Kidney epithelial cell (primary cell): ENCODE data around the gene SYNJ2. TPM values are rescaled to one million over a fixed set of nuclear protein-coding genes. Genes with fewer than 3 reads are reported as not detected.

Experiments
- DNase-seq: peaks from one replicate; pipeline ENCODE4 v3.0.0-alpha.2; 2010; ENCODE audit warnings: low read depth
- H3K27me3 ChIP-seq: 2 replicates; pipeline ENCODE4 v1.6.0; 2011; ENCODE audit warnings: low read length; ENCODE audit not compliant: control insufficient read depth, insufficient read depth
- H3K36me3 ChIP-seq: 2 replicates; pipeline ENCODE4 v1.5.1; 2011; ENCODE audit warnings: low read length; ENCODE audit not compliant: control insufficient read depth, insufficient read depth
- H3K4me3 ChIP-seq: 2 replicates; pipeline ENCODE4 v1.5.1; 2011; ENCODE audit warnings: low read depth, mild to moderate bottlenecking, control low read depth, low read length
- total RNA-seq: library from RNA; depleted of rRNA; stranded (reverse); fragments of >200 nt; gene quantifications from 2 replicates; pipeline ENCODE4 v1.2.3, GENCODE V29; 2015
- TF ChIP-seq, protein P1 (sequence below): IDR thresholded peaks from 2 replicates; pipeline ENCODE4 v1.5.1; 2011; ENCODE audit warnings: mild to moderate bottlenecking, moderate library complexity, low read length, control low read depth, inconsistent platforms; ENCODE audit not compliant: insufficient read depth, poor library complexity, severe bottlenecking

The SYNJ2 gene
- total RNA-seq, 1 donor from 2014 or later, result 14.3 TPM

- DNase-seq, result no peak
- Histone ChIP-seq H3K36me3 (peaks cover 2% of the 10 kb centered on the region), H3K27me3 (no peaks in the 10 kb centered on the region), H3K4me3 (no peak overlapping the region)
- TF ChIP-seq, protein P1, sequence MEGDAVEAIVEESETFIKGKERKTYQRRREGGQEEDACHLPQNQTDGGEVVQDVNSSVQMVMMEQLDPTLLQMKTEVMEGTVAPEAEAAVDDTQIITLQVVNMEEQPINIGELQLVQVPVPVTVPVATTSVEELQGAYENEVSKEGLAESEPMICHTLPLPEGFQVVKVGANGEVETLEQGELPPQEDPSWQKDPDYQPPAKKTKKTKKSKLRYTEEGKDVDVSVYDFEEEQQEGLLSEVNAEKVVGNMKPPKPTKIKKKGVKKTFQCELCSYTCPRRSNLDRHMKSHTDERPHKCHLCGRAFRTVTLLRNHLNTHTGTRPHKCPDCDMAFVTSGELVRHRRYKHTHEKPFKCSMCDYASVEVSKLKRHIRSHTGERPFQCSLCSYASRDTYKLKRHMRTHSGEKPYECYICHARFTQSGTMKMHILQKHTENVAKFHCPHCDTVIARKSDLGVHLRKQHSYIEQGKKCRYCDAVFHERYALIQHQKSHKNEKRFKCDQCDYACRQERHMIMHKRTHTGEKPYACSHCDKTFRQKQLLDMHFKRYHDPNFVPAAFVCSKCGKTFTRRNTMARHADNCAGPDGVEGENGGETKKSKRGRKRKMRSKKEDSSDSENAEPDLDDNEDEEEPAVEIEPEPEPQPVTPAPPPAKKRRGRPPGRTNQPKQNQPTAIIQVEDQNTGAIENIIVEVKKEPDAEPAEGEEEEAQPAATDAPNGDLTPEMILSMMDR, result no peak
Measured at GRCh38 chr6:158059108-158059507, 77.4 kb downstream of the SYNJ2 start.

DNA sequence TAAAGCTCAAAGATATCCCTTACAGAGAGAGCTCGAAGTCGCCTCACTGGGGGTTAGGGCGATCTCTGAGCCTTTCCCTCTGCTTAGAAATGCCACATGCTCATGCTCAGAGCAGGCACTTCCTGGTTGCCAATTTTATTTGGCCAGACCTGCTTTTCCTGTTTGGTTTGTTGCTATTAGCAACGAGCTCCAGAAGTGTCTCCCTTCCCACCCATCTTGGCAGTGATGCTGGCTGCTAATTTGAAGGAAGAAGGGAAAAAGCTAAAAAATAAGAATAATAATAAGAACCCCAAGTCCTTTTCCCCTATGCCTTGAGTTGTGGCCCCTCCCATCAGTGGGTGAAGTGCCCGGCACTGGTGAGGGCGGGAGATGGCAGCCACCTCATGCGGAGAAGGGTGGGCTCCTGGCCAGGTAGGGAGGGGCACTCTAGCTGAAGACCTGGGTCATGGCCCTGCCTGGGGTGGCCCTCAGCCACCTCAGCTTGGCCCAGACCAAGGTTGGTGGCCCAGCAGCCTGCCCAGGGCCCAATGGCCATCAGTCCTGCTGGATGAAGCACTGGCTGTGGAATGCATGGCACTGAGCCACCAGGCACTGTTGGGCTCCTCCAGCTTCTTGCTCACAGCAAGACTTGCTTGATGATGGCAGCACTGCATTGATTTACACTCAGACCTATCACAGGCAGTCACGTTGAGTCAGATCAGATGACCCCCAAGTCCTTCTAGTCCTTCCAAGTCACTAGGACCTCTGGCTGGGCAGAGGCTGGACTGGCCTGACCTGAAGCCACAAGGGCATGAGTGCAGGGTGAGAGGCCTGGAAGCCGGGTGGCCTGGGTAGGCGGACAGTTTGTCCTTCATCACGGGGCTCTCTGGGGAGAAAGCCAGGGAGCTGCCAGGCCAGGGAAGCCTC lies 79.0 kb downstream of the SYNJ2 start:
- peaks cover 2% of the 10 kb centered on the region for H3K36me3 ChIP-seq
- TF ChIP-seq, protein P1, result no peak
- H3K4me3 ChIP-seq, result no peak overlapping the region
- H3K27me3 ChIP-seq, result no peaks in the 10 kb centered on the region
- no peak for DNase-seq

GRCh38 chr6:158061361-158061708 lies 79.7 kb downstream of the SYNJ2 start:
- DNase-seq, result no peak
- Histone ChIP-seq H3K4me3 (no peak overlapping the region), H3K36me3 (peaks cover 2% of the 10 kb centered on the region), H3K27me3 (no peaks in the 10 kb centered on the region)
- TF ChIP-seq, protein P1, result no peak

DNA sequence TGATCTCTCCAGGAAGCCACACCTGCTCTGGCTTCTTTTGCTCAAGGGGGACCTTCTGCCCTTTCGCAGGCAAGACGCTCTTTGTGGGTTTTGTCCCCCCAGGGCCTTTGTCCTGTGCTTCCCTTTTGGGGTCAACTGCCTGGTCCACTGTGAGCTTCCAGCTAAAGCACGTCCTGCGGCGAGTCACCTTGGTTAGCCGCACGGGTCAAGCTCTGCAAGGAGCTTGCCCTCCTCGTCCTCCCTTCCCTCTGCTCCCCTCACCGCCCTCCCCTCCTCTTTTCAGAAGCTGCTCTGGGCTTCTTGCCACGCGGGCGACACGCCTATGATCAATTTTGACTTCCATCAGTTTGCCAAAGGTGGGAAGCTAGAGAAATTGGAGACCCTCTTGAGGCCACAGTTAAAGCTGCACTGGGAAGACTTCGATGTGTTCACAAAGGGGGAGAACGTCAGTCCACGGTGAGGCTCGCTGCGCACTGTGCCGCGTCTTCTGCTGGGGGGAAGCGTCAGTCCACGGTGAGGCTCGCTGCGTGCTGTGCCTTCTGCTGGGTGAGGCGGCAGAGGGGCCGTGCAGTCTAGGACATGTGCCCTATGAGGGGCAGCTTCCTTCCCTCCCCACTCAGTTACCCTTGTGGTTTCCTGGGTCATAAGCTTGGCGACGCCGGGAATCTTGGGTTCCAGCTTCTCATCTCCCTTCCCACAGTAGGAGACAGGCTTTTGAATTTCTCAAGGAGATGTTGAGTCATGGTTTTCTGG lies 80.2 kb downstream of the SYNJ2 start:
- TF ChIP-seq, protein P1, result no peak
- H3K36me3 ChIP-seq, result peaks cover 2% of the 10 kb centered on the region
- DNase-seq, result no peak
- no peaks in the 10 kb centered on the region for H3K27me3 ChIP-seq
- no peak overlapping the region for H3K4me3 ChIP-seq

- no peak overlapping the region for H3K4me3 ChIP-seq
- no peaks in the 10 kb centered on the region for H3K27me3 ChIP-seq
- DNase-seq, result no peak
- TF ChIP-seq, protein P1, result no peak
- H3K36me3 ChIP-seq, result peaks cover 2% of the 10 kb centered on the region
Measured at GRCh38 chr6:158063736-158064135, 82.1 kb downstream of the SYNJ2 start.
